ENCODE results near the gene CKS1B. TPM values are rescaled to one million over a fixed set of nuclear protein-coding genes. Genes with fewer than 3 reads are reported as not detected.
A peak's percentile ranks its signal among the peaks of the same experiment; 100 is the strongest.

The CKS1B gene
- total RNA-seq, 1 donor from 2014 or later, result 23.2 TPM

- Mint-ChIP-seq H3K9me3 (ENCODE audit: low read depth) (no peaks in the 10 kb centered on the region), H3K27me3 (ENCODE audit: low read depth) (no peaks in the 10 kb centered on the region), H3K4me3 (ENCODE audit: unreplicated experiment) (peak overlapping the region; percentile 82), H3K4me1 (ENCODE audit: low read depth) (peaks cover 31% of the 10 kb centered on the region), H3K27ac (ENCODE audit: unreplicated experiment) (peak overlapping the region; percentile 96), H3K36me3 (ENCODE audit: low read depth) (no peaks in the 10 kb centered on the region)
- no peak for TF ChIP-seq CTCF (IDR thresholded peaks at IDR 0.05)
- DNase-seq (ENCODE audit: low spot score), result no peak
Observed at GRCh38 chr1:155004352-155005075, 30.0 kb downstream of the CKS1B start.

- H3K4me1 Mint-ChIP-seq (ENCODE audit: low read depth), result peaks cover 23% of the 10 kb centered on the region
- H3K9me3 Mint-ChIP-seq (ENCODE audit: low read depth), result no peaks in the 10 kb centered on the region
- no peak for TF ChIP-seq CTCF (IDR thresholded peaks at IDR 0.05)
- no peaks in the 10 kb centered on the region for H3K36me3 Mint-ChIP-seq (ENCODE audit: low read depth)
- no peak overlapping the region for H3K4me3 Mint-ChIP-seq (ENCODE audit: unreplicated experiment)
- peak overlapping the region; percentile 96 for H3K27ac Mint-ChIP-seq (ENCODE audit: unreplicated experiment)
- no peak for DNase-seq (ENCODE audit: low spot score)
- H3K27me3 Mint-ChIP-seq (ENCODE audit: low read depth), result no peaks in the 10 kb centered on the region
Observed at GRCh38 chr1:155005076-155006011, 30.9 kb downstream of the CKS1B start.

GRCh38 chr1:155006601-155007101 lies 32.2 kb downstream of the CKS1B start:
- H3K9me3 Mint-ChIP-seq (ENCODE audit: low read depth), result no peaks in the 10 kb centered on the region
- no peak overlapping the region for H3K4me3 Mint-ChIP-seq (ENCODE audit: unreplicated experiment)
- no peak for TF ChIP-seq CTCF (IDR thresholded peaks at IDR 0.05)
- no peak overlapping the region for H3K27ac Mint-ChIP-seq (ENCODE audit: unreplicated experiment)
- H3K27me3 Mint-ChIP-seq (ENCODE audit: low read depth), result no peaks in the 10 kb centered on the region
- no peaks in the 10 kb centered on the region for H3K36me3 Mint-ChIP-seq (ENCODE audit: low read depth)
- peaks cover 23% of the 10 kb centered on the region for H3K4me1 Mint-ChIP-seq (ENCODE audit: low read depth)
- no peak for DNase-seq (ENCODE audit: low spot score)

GRCh38 chr1:155007251-155007828 lies 32.9 kb downstream of the CKS1B start:
- H3K9me3 Mint-ChIP-seq (ENCODE audit: low read depth), result no peaks in the 10 kb centered on the region
- no peak for TF ChIP-seq CTCF (IDR thresholded peaks at IDR 0.05)
- H3K4me3 Mint-ChIP-seq (ENCODE audit: unreplicated experiment), result no peak overlapping the region
- peaks cover 23% of the 10 kb centered on the region for H3K4me1 Mint-ChIP-seq (ENCODE audit: low read depth)
- no peaks in the 10 kb centered on the region for H3K27me3 Mint-ChIP-seq (ENCODE audit: low read depth)
- DNase-seq (ENCODE audit: low spot score), result no peak
- H3K36me3 Mint-ChIP-seq (ENCODE audit: low read depth), result no peaks in the 10 kb centered on the region
- H3K27ac Mint-ChIP-seq (ENCODE audit: unreplicated experiment), result no peak overlapping the region

Measured in chondrocyte (in vitro differentiated cells).